Tibial nerve (tissue), 4 donors: ENCODE results near the gene CDKN1C. TPM values are rescaled to one million over a fixed set of nuclear protein-coding genes. Genes with fewer than 3 reads are reported as not detected.
"Not testable (repeated sequence)": the region's sequence is repeated elsewhere in the genome, so short reads cannot be mapped to it uniquely, and the experiment has no call there.

Experiments used
- DNase-seq, 2 donors: peaks; one replicate each; pipeline ENCODE4 v3.0.0-alpha.2; 2019; ENCODE audit warnings: low spot score in 2 of 2
- H3K27ac ChIP-seq, 4 donors: fragments of 200-600 bp; sonication (generic) in 3 of 4; one replicate each; pipeline ENCODE4 v1.5.1; 2017 to 2019; ENCODE audit warnings: mild to moderate bottlenecking in 1 of 4
- H3K27me3 ChIP-seq, 2 donors: fragments of 200-600 bp; sonication (generic) in 1 of 2; one replicate each; pipeline versions ENCODE4 v1.5.1 to v1.6.0; 2017 to 2019
- H3K36me3 ChIP-seq, 3 donors: fragments of 200-600 bp; sonication (generic); one replicate each; pipeline ENCODE4 v1.5.1; 2018 to 2019
- H3K4me1 ChIP-seq, 4 donors: fragments of 200-600 bp; sonication (generic) in 3 of 4; one replicate each; pipeline ENCODE4 v1.5.1; 2017 to 2019
- H3K4me3 ChIP-seq, 4 donors: fragments of 200-600 bp; sonication (generic) in 3 of 4; one replicate each; pipeline ENCODE4 v1.5.1; 2017 to 2019; ENCODE audit warnings: mild to moderate bottlenecking in 1 of 4, moderate library complexity in 1 of 4
- H3K9me3 ChIP-seq, 4 donors: fragments of 200-600 bp; sonication (generic) in 3 of 4; one replicate each; pipeline ENCODE4 v1.5.1; 2017 to 2019
- CTCF ChIP-seq, 5 experiments: fragments of 200-600 bp in 3 of 5; fragments of 450-650 bp in 2 of 5; sonication (generic) in 3 of 5; IDR thresholded peaks; one replicate each; pipeline ENCODE4 v1.5.1; 2016 to 2019; ENCODE audit warnings: antibody characterized with exemption in 5 of 5, mild to moderate bottlenecking in 3 of 5, moderate library complexity in 2 of 5
- EP300 ChIP-seq, 2 donors: sonication (generic); formaldehyde crosslinking; IDR thresholded peaks; one replicate each; pipeline ENCODE4 v1.6.1; 2017; ENCODE audit warnings: antibody characterized with exemption in 2 of 2, mild to moderate bottlenecking in 1 of 2
- POLR2A ChIP-seq, 2 donors: fragments of 450-650 bp; IDR thresholded peaks; one replicate each; pipeline ENCODE4 v1.6.1; 2017; ENCODE audit warnings: antibody characterized with exemption in 2 of 2, mild to moderate bottlenecking in 2 of 2, moderate library complexity in 2 of 2
- WGBS, 2 donors: methylation state at CpG; one replicate each; pipeline ENCODE4 v1.1.5; 2018; 5-methylcytosine and 5-hydroxymethylcytosine counted together
- total RNA-seq, 4 donors: library from RNA; depleted of rRNA; stranded (reverse); fragments of >200 nt; gene quantifications; one replicate each; pipeline ENCODE4 v1.1.0, GENCODE V29; 2016

Gene CDKN1C
- total RNA-seq, 4 donors from 2014 or later, result 128 to 330 (median 260) TPM

- H3K9me3 ChIP-seq, result peaks cover 0 to 7% (median 0%) of the 10 kb centered on the region in 4 donors
- peak overlapping the region in 1 of 4 donors; percentile 58 for H3K27ac ChIP-seq
- no peak for DNase-seq
- H3K27me3 ChIP-seq, result peaks cover 0 to 30% of the 10 kb centered on the region in 2 donors
- TF ChIP-seq EP300 (IDR thresholded peaks at IDR 0.05) (no peak), POLR2A (IDR thresholded peaks at IDR 0.05) (no peak), CTCF (IDR thresholded peaks at IDR 0.05) (no peak)
- peaks cover 0 to 14% (median 5%) of the 10 kb centered on the region in 4 donors for H3K4me1 ChIP-seq
- peaks cover 0 to 16% (median 0%) of the 10 kb centered on the region in 3 donors for H3K36me3 ChIP-seq
- 83 to 88% methylated on average over 16 to 17 of the region's 18 CpGs for WGBS, 2 donors
- H3K4me3 ChIP-seq, result no peak overlapping the region
Measured at GRCh38 chr11:2911088-2911784, 25.7 kb upstream of the CDKN1C start.

- H3K4me3 ChIP-seq, result no peak overlapping the region
Measured at GRCh38 chr11:2910401-2910955, 24.9 kb upstream of the CDKN1C start.

GRCh38 chr11:2909133-2909902, 23.7 kb upstream of the CDKN1C start:
- peaks cover 0 to 7% (median 0%) of the 10 kb centered on the region in 4 donors for H3K9me3 ChIP-seq
- peak overlapping the region in 1 of 4 donors; percentile 41 for H3K4me3 ChIP-seq
- no peak overlapping the region for H3K27ac ChIP-seq
- TF ChIP-seq POLR2A (IDR thresholded peaks at IDR 0.05), result no peak
- no peak for TF ChIP-seq EP300 (IDR thresholded peaks at IDR 0.05)
- TF ChIP-seq CTCF (IDR thresholded peaks at IDR 0.05), result no peak
- no peak for DNase-seq
- H3K27me3 ChIP-seq, result peaks cover 0 to 30% of the 10 kb centered on the region in 2 donors
- H3K4me1 ChIP-seq, result peaks cover 0 to 18% (median 5%) of the 10 kb centered on the region in 4 donors
- WGBS, 2 donors, result 12 to 30% methylated on average over 24 to 32 of the region's 78 CpGs
- H3K36me3 ChIP-seq, result peaks cover 0 to 27% (median 0%) of the 10 kb centered on the region in 3 donors

More at GRCh38 chr11:2910401-2910955, 24.9 kb upstream of the CDKN1C start:
- DNase-seq, result no peak
- 85 to 87% methylated on average over 13 of the region's 13 CpGs for WGBS, 2 donors
- H3K4me1 ChIP-seq, result peaks cover 0 to 14% (median 5%) of the 10 kb centered on the region in 4 donors
- no peak for TF ChIP-seq POLR2A (IDR thresholded peaks at IDR 0.05)
- TF ChIP-seq CTCF (IDR thresholded peaks at IDR 0.05), result no peak
- H3K27ac ChIP-seq, result no peak overlapping the region
- peaks cover 0 to 30% of the 10 kb centered on the region in 2 donors for H3K27me3 ChIP-seq
- H3K9me3 ChIP-seq, result peaks cover 0 to 7% (median 0%) of the 10 kb centered on the region in 4 donors
- peaks cover 0 to 20% (median 0%) of the 10 kb centered on the region in 3 donors for H3K36me3 ChIP-seq

- H3K4me3 ChIP-seq, result no peak overlapping the region
- H3K27me3 ChIP-seq, result peaks cover 0 to 30% of the 10 kb centered on the region in 2 donors
- no peak overlapping the region for H3K27ac ChIP-seq
- no peak for TF ChIP-seq EP300 (IDR thresholded peaks at IDR 0.05)
- TF ChIP-seq POLR2A (IDR thresholded peaks at IDR 0.05), result no peak
- no peak for TF ChIP-seq CTCF (IDR thresholded peaks at IDR 0.05)
- peaks cover 0 to 27% (median 8%) of the 10 kb centered on the region in 4 donors for H3K4me1 ChIP-seq
- 79 to 82% methylated on average over 8 to 13 of the region's 14 CpGs for WGBS, 2 donors
- DNase-seq, result no peak
- H3K36me3 ChIP-seq, result peaks cover 0 to 27% (median 0%) of the 10 kb centered on the region in 3 donors
- H3K9me3 ChIP-seq, result peaks cover 0 to 7% (median 0%) of the 10 kb centered on the region in 4 donors
Measured at GRCh38 chr11:2908130-2908529, 22.6 kb upstream of the CDKN1C start.

GRCh38 chr11:2905299-2905698, 19.7 kb upstream of the CDKN1C start:
- peaks cover 0 to 51% (median 19%) of the 10 kb centered on the region in 4 donors for H3K4me1 ChIP-seq
- not testable (repeated sequence) for H3K4me3 ChIP-seq, H3K9me3 ChIP-seq, DNase-seq, H3K27ac ChIP-seq
- 82 to 90% methylated on average over 7 of the region's 7 CpGs for WGBS, 2 donors
- H3K36me3 ChIP-seq, result peaks cover 0 to 27% (median 0%) of the 10 kb centered on the region in 3 donors
- peaks cover 0 to 30% of the 10 kb centered on the region in 2 donors for H3K27me3 ChIP-seq
